Measurements from ENCODE around the gene CC2D1B.

DNA sequence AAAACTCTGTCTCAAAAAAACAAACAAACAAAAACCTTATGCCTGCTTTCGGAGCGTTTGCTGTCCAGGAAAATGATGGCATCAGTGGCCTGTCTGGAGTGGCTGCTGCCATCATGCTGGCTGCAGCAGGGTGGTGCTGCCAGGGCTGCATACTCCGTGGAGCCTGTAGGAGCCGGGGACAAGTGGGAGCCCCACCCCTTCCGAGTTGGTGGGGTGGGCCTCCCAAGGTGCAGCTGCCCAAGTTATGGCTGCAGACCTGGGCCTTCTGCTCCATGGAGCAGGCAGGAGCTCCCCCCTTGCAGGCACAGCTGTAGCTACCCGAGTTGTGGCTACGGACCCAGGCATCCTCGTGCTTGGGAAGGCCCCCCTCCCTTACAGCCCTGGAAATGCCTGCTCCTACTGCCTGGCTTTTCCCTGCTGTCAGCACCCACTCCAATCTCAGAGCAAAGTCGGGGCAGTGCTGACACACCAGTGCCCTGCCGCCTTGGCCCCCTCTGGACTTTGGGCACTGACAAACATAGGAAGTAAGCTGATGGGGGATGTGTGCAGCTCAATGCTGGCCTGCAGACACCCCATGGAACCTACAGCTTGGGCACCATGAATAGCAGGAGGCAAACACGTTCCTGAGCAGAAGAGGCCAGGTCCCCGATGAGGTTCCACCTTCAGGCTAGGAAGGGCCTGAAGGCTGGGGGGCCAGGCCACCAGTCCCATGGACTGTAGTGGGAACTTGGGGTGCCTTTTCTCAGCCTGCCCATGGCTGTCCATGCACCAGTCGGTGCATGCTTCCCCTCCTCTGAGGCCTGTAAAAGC lies 60.4 kb downstream of the CC2D1B start:
- TF ChIP-seq CTCF (IDR thresholded peaks at IDR 0.05; ENCODE audit: low read depth, low read length), result no peak
- TF ChIP-seq POLR2A (IDR thresholded peaks at IDR 0.05; ENCODE audit: extremely low read depth, insufficient read length), result no peak
- TF ChIP-seq, protein P1, sequence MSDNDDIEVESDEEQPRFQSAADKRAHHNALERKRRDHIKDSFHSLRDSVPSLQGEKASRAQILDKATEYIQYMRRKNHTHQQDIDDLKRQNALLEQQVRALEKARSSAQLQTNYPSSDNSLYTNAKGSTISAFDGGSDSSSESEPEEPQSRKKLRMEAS (IDR thresholded peaks at IDR 0.05; ENCODE audit: low read depth, low read length), result no peak
- no peak for TF ChIP-seq MYC (IDR thresholded peaks at IDR 0.05; ENCODE audit: low read depth, low read length)

All from NB4 (cell line).